Heart left ventricle (tissue), 16 donors: ENCODE results near the gene API5. TPM values are rescaled to one million over a fixed set of nuclear protein-coding genes. Genes with fewer than 3 reads are reported as not detected.

Experiments
- ATAC-seq, 4 donors: fragments of 200-7000 bp; cut with Tn5 transposase; one replicate each; pipeline ENCODE4 v1.9.1; 2020 to 2022; ENCODE audit warnings: moderate library complexity in 4 of 4, mild to moderate bottlenecking in 3 of 4, moderate number of reproducible peaks in 1 of 4
- DNase-seq, 5 donors: peaks; one replicate each; pipeline ENCODE4 v3.0.0-alpha.2; 2020
- H3K27ac ChIP-seq, 12 donors: fragments of 200-600 bp; sonication (generic) in 4 of 12; one replicate each; pipeline versions ENCODE4 v1.5.0 to v1.8.0; 2016 to 2022; ENCODE audit warnings: mild to moderate bottlenecking in 2 of 12
- H3K27me3 ChIP-seq, 9 donors: fragments of 200-600 bp; sonication (generic) in 2 of 9; one replicate each; pipeline versions ENCODE4 v1.5.1 to v1.8.0; 2016 to 2022; ENCODE audit warnings: mild to moderate bottlenecking in 3 of 9
- H3K36me3 ChIP-seq, 9 donors: fragments of 200-600 bp; sonication (generic) in 2 of 9; one replicate each; pipeline versions ENCODE4 v1.5.0 to v1.8.0; 2018 to 2022; ENCODE audit warnings: mild to moderate bottlenecking in 2 of 9
- H3K4me1 ChIP-seq, 12 donors: fragments of 200-600 bp; sonication (generic) in 4 of 12; one replicate each; pipeline versions ENCODE4 v1.5.0 to v1.8.0; 2016 to 2022; ENCODE audit warnings: mild to moderate bottlenecking in 3 of 12
- H3K4me3 ChIP-seq, 12 donors: fragments of 200-600 bp; sonication (generic) in 4 of 12; one replicate each; pipeline versions ENCODE4 v1.5.0 to v1.8.0; 2017 to 2022; ENCODE audit warnings: mild to moderate bottlenecking in 9 of 12, moderate library complexity in 4 of 12
- H3K9me3 ChIP-seq, 12 donors: fragments of 200-600 bp; sonication (generic) in 4 of 12; one replicate each; pipeline versions ENCODE4 v1.5.0 to v1.8.0; 2016 to 2022; ENCODE audit warnings: mild to moderate bottlenecking in 1 of 12
- POLR2A ChIP-seq, 2 donors: fragments of 450-650 bp; IDR thresholded peaks; one replicate each; pipeline ENCODE4 v1.6.1; 2017; ENCODE audit warnings: antibody characterized with exemption in 2 of 2, mild to moderate bottlenecking in 2 of 2, moderate library complexity in 2 of 2
- WGBS, 4 donors: extraction: QIAGEN DNeasy Blood & Tissue Kit in 2 of 4; methylation state at CpG; one replicate each; pipeline versions ENCODE4 v1.1.5 to v1.1.7; 2013 to 2018; 5-methylcytosine and 5-hydroxymethylcytosine counted together
- intact Hi-C, 10 donors: fragments of 100-400 bp; cut with DNase I; formaldehyde crosslinking; loops; one replicate each; pipeline versions ENCODE4 v1.11.1 to v1.14.2; 2022
- long read RNA-seq, 3 donors: library from polyadenylated mRNA; unstranded; transcript quantifications; one replicate each; pipeline ENCODE4 v2.0.0, GENCODE V29; 2020 to 2021
- polyA plus RNA-seq, 2 donors: library from polyadenylated mRNA; stranded (reverse); fragments of 200-250 nt; gene quantifications; one replicate each; pipeline ENCODE4 v1.2.3, GENCODE V29; 2013
- total RNA-seq, 9 donors: library from RNA; depleted of rRNA in 2 of 9; stranded (reverse); fragments of >200 nt in 2 of 9; fragmentation: NEBNext Ultra II Directional in 3 of 9; extraction: Animal tissue kit (Norgen Biotek cat#: 25700) in 3 of 9; gene quantifications; one replicate each; pipeline versions ENCODE4 v1.1.0 to v1.2.4, GENCODE V29; 2016 to 2023
- TF ChIP-seq, protein P1 (sequence below), 12 donors: fragments of 200-600 bp; sonication (generic) in 4 of 12; IDR thresholded peaks; one replicate each; pipeline versions ENCODE4 v1.5.0 to v1.8.0; 2018 to 2022; ENCODE audit warnings: antibody characterized with exemption in 12 of 12, mild to moderate bottlenecking in 5 of 12
- donor health status: ischemic (EF 13 %, LVEDD 7.1; RV severe dilation, severe dysfunction).
- donor health status: healthy with polysubstance abuse.
- donor health status: DM: no; HTN: yes; CAD: no.
- donor health status: DM: no; HTN: no; CAD: no.
- donor health status: ischemic (EF 25% LVEDD 6.9; RV normal size, moderate dysfunction).
- donor health status: ischemic (EF 25% LVEDD 5.7; RV mildly dilated, moderate dysfunction).
- donor health status: healthy.
- donor health status: DM: yes; HTN: yes; CAD: no.
- donor health status: ischemic (EF 35%, LVEDD 5.7; RV mildly dilated, moderate dysfunction).
- donor health status: nonischemic (EF 11% LVEDD 7.7; RV severe dilation, severe dysfunction).
- donor health status: DM: yes; HTN: yes; CAD: no.
- donor health status: PGD.
- donor health status: ischemic (EF 29% LVEDD 5.4; RV normal size, mild dysfunction).
- donor health status: nonischemic (EF 23%, LVEDD 6.1; RV moderate dilation, normal function).

Gene API5
- total RNA-seq, result 10 to 100 TPM; 37.2 to 57.9 (median 43.5) TPM
- 10 to 100 TPM; 11.4 to 39.5 TPM for polyA plus RNA-seq
- long read RNA-seq, donor 1, transcript API5-201 (14 exons, 3,714 nt), result major isoform, 47 of 85 reads
- long read RNA-seq, donor 1, transcript API5-208 (14 exons, 1,868 nt), result minor isoform, 27 of 85 reads
- long read RNA-seq, donor 1, partial matches to known transcripts, result 3 of 85 reads
- long read RNA-seq, donor 1, other reads (novel, unspliced or antisense), result 6 of 85 reads
- long read RNA-seq, donor 2, transcript API5-201 (14 exons, 3,714 nt), result major isoform, 78 of 187 reads
- long read RNA-seq, donor 2, transcript API5-210 (13 exons, 1,760 nt), result minor isoform, 17 of 187 reads
- long read RNA-seq, donor 2, transcript API5-208 (14 exons, 1,868 nt), result minor isoform, 68 of 187 reads
- long read RNA-seq, donor 2, partial matches to known transcripts, result 10 of 187 reads
- long read RNA-seq, donor 2, other reads (novel, unspliced or antisense), result 14 of 187 reads
- long read RNA-seq, donor 3, transcript API5-201 (14 exons, 3,714 nt), result major isoform, 48 of 102 reads
- long read RNA-seq, donor 3, transcript API5-208 (14 exons, 1,868 nt), result minor isoform, 46 of 102 reads
- long read RNA-seq, donor 3, partial matches to known transcripts, result 4 of 102 reads
- long read RNA-seq, donor 3, other reads (novel, unspliced or antisense), result 2 of 102 reads

GRCh38 chr11:43311791-43312607, at the start of gene API5:
Gene API5, plus strand, starts transcription at chr11:43311996. Its CDS starts 132 bp downstream, at chr11:43312128.
- peak; percentile 99 to 100 (median 100) for ATAC-seq
- TF ChIP-seq, protein P1, sequence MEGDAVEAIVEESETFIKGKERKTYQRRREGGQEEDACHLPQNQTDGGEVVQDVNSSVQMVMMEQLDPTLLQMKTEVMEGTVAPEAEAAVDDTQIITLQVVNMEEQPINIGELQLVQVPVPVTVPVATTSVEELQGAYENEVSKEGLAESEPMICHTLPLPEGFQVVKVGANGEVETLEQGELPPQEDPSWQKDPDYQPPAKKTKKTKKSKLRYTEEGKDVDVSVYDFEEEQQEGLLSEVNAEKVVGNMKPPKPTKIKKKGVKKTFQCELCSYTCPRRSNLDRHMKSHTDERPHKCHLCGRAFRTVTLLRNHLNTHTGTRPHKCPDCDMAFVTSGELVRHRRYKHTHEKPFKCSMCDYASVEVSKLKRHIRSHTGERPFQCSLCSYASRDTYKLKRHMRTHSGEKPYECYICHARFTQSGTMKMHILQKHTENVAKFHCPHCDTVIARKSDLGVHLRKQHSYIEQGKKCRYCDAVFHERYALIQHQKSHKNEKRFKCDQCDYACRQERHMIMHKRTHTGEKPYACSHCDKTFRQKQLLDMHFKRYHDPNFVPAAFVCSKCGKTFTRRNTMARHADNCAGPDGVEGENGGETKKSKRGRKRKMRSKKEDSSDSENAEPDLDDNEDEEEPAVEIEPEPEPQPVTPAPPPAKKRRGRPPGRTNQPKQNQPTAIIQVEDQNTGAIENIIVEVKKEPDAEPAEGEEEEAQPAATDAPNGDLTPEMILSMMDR (IDR thresholded peaks at IDR 0.05), result peak; percentile 59 to 88 (median 74)
- peak in 1 of 2 donors; percentile 74 for TF ChIP-seq POLR2A (IDR thresholded peaks at IDR 0.05)
- H3K4me3 ChIP-seq, result peak within 1 kb of the TSS; percentile 63 to 97 (median 89)
- H3K36me3 ChIP-seq, result peaks cover 0 to 8% (median 0%) of the 10 kb centered on the region in 9 donors
- no peaks in the 10 kb centered on the region for H3K9me3 ChIP-seq
- WGBS, 4 donors, result 0 to 2% (median 1%) methylated on average over 15 to 60 of the region's 60 CpGs
- H3K27me3 ChIP-seq, result no peaks in the 10 kb centered on the region
- H3K4me1 ChIP-seq, result peaks cover 0 to 38% (median 20%) of the 10 kb centered on the region in 12 donors
- peak within 1 kb of the TSS in 11 of 12 donors; percentile 55 to 89 (median 78) for H3K27ac ChIP-seq
- intact Hi-C loops, result loop anchor here in 1 of 10 donors (5.0 kb wide), 1 partner anchor 45 kb away; the partner anchor contains the start of gene TTC17
- DNase-seq, result peak; percentile 90 to 94 (median 93)

GRCh38 chr11:43267856-43268580, 43.8 kb upstream of the API5 start:
- peak; percentile 32 to 69 (median 66) for DNase-seq
- ATAC-seq, result peak; percentile 15 to 85 (median 56)
- H3K27me3 ChIP-seq, result no peaks in the 10 kb centered on the region
- TF ChIP-seq POLR2A (IDR thresholded peaks at IDR 0.05), result no peak
- TF ChIP-seq, protein P1 (IDR thresholded peaks at IDR 0.05), result no peak
- intact Hi-C loops, result no loop called here
- H3K9me3 ChIP-seq, result no peaks in the 10 kb centered on the region
- 38 to 55% (median 45%) methylated on average over 10 of the region's 10 CpGs for WGBS, 4 donors
- H3K4me3 ChIP-seq, result peak overlapping the region in 6 of 12 donors; percentile 4 to 39 (median 22)
- no peaks in the 10 kb centered on the region for H3K36me3 ChIP-seq
- H3K27ac ChIP-seq, result peak overlapping the region in 1 of 12 donors; percentile 13
- H3K4me1 ChIP-seq, result peaks cover 0 to 18% (median 0%) of the 10 kb centered on the region in 12 donors

DNA sequence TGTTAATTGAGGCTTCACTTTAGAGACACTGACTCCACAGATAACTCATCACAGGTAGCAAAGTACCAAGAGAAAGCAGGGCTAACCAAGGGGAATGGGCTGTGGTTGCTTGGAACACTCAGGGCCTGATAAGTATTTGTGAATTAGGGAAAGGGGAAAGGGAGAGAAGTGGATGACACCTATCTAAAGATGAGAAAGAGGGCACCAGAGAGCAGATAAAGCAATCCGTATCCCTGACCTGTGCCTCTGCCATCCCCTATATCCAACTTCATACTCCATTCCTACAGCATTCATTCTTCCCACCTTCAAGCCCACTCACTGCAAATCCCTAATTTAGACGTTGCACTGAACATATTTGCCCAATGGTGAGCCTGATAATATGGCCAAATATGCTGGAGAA, 43.0 kb upstream of the API5 start:
- ATAC-seq (no peak), DNase-seq (no peak)
- Histone ChIP-seq H3K27ac (peak overlapping the region in 1 of 12 donors; percentile 13), H3K4me1 (peaks cover 0 to 18% (median 0%) of the 10 kb centered on the region in 12 donors), H3K9me3 (no peaks in the 10 kb centered on the region), H3K4me3 (no peak overlapping the region), H3K36me3 (no peaks in the 10 kb centered on the region), H3K27me3 (peaks cover 0 to 6% (median 0%) of the 10 kb centered on the region in 9 donors)
- intact Hi-C loops, result no loop called here
- WGBS, 4 donors, result 30 to 45% (median 40%) methylated on average over 2 of the region's 2 CpGs
- no peak for TF ChIP-seq POLR2A (IDR thresholded peaks at IDR 0.05)
- TF ChIP-seq, protein P1 (IDR thresholded peaks at IDR 0.05), result no peak
